ENCODE results near the gene ITGAV.

DNA sequence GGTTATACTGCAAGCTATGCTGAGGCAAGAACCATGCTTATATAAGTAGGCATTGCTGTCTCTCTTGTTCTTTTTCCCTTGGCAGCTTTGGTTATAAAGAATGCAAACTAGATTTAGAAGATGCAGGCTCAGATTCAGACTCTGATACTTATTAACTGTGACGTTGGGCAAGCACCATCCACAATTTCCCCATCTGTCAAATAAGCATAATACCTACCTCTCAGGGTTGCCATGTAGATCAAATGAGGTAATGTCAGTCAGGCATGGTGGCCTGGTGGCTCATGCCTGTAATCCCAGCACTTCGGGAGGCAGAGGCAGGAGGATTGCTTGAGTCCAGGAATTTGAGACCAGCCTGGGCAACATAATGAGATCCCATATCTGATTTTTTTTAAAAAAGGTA, 21.7 kb downstream of the ITGAV start:
- TF ChIP-seq, protein P1, sequence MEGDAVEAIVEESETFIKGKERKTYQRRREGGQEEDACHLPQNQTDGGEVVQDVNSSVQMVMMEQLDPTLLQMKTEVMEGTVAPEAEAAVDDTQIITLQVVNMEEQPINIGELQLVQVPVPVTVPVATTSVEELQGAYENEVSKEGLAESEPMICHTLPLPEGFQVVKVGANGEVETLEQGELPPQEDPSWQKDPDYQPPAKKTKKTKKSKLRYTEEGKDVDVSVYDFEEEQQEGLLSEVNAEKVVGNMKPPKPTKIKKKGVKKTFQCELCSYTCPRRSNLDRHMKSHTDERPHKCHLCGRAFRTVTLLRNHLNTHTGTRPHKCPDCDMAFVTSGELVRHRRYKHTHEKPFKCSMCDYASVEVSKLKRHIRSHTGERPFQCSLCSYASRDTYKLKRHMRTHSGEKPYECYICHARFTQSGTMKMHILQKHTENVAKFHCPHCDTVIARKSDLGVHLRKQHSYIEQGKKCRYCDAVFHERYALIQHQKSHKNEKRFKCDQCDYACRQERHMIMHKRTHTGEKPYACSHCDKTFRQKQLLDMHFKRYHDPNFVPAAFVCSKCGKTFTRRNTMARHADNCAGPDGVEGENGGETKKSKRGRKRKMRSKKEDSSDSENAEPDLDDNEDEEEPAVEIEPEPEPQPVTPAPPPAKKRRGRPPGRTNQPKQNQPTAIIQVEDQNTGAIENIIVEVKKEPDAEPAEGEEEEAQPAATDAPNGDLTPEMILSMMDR (IDR thresholded peaks at IDR 0.05) = no peak
- TF ChIP-seq POLR2A (IDR thresholded peaks at IDR 0.05) = no peak

All from lower leg skin (tissue), 3 donors.